A673 (cell line): ENCODE data around the gene TCHP.

ENCODE experiments used
- CTCF ChIP-seq: fragments of 300-800, 200-600 bp; sonication (generic); conservative IDR thresholded peaks from 2 replicates; pipeline ENCODE4 v1.5.1; 2017; ENCODE audit warnings: low read depth, mild to moderate bottlenecking, antibody characterized with exemption, low read length, moderate library complexity, mixed read lengths
- EZH2 ChIP-seq: fragments of 200-600 bp; sonication (generic); IDR thresholded peaks from 2 replicates; pipeline ENCODE4 v1.6.1; 2017; ENCODE audit warnings: borderline replicate concordance, low read depth, mild to moderate bottlenecking, mixed read lengths, antibody characterized with exemption, low read length; ENCODE audit not compliant: poor library complexity, severe bottlenecking

GRCh38 chr12:109878247-109878625, 21.8 kb upstream of the TCHP start:
- TF ChIP-seq CTCF (no peak), EZH2 (no peak)
